Lower leg skin (tissue), 3 donors: ENCODE measurements around the gene EPB41L4B.
"Not testable (repeated sequence)": the region's sequence is repeated elsewhere in the genome, so short reads cannot be mapped to it uniquely, and the experiment has no call there.

Experiments
- CTCF ChIP-seq, 3 donors: fragments of 450-650 bp; IDR thresholded peaks; one replicate each; pipeline ENCODE4 v1.5.1; 2016; ENCODE audit warnings: antibody characterized with exemption in 3 of 3, mild to moderate bottlenecking in 3 of 3, moderate library complexity in 2 of 3
- POLR2A ChIP-seq, 2 donors: fragments of 450-650 bp; IDR thresholded peaks; one replicate each; pipeline ENCODE4 v1.6.1; 2016 to 2017; ENCODE audit warnings: antibody characterized with exemption in 2 of 2, mild to moderate bottlenecking in 1 of 2, moderate library complexity in 1 of 2

DNA sequence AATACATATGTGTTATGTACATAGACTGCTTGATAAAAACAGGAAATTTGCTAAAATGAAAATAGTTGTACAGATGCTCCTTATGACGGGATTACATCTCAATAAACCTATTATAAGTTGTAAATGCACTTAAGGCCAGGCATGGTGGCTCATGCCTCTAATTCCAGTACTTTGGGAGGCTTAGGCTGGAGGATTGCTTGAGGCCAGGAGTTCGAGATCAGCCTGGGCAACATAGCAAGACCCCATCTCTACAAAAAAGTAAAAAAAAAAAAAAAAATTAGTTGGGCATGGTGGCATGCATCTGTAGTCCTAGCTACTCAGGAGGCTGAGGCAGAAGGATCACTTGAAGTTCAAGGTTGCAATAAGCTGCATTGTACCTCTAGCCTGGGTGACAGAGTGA is 37.2 kb downstream of the EPB41L4B start:
- not testable (repeated sequence) for TF ChIP-seq CTCF, POLR2A (IDR thresholded peaks at IDR 0.05)
